Iris pigment epithelial cell (primary cell): ENCODE measurements around the gene TSPAN10.
A peak's percentile ranks its signal among the peaks of the same experiment; 100 is the strongest.
"Not testable (repeated sequence)": the region's sequence is repeated elsewhere in the genome, so short reads cannot be mapped to it uniquely, and the experiment has no call there.

ENCODE experiments used
- DNase-seq: peaks from one replicate; pipeline ENCODE4 v3.0.0-alpha.2; 2011; ENCODE audit warnings: low read depth

TSPAN10 gene

DNA sequence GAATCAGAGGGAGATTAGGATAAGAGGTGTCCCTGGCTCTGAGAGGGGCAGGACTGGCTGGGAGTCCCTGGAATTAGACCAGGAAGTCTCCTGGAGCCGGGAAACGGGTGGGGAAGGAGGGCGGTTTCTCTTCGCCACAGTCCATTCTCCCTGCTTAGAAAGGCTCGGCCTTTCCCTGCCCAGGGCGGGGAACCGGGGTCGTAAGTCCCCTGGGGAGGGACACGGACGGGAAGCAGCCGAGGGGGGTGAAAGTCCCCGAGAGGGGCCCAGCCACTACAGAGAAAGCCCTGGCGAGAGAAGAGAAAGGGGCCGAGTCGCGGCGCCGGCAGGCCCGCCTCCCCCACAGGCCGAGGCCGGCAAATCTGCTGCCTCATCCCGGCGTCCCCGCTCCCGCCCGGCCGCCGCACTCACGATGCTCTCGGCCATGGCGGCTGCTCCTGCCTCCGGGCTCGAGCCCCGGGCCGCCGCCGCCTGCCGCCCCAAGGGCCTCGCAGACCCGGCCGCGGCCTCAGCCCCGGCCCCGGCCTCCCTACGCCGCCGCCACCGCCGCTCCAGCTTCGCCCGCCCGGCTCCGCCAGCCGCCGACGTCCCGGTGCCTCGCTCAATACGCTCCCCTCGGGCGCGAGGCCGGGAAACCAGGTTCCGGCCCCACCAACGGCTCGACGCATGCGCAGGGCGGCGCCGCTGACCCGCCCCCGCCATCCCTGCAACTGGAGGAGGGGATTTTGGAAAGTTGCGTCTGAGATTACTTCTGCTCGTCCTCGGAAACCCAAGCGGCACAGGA lies at the start of gene TSPAN10, which contains the start of gene NPLOC4:
Gene TSPAN10, plus strand, starts transcription at position 692 of the 784 bp plus-strand sequence. CDS start 5,217 bp downstream, outside the sequence.
Gene NPLOC4, minus strand, starts transcription at position 608 of the 784 bp plus-strand sequence. Its CDS starts 182 bp downstream, at position 426.
- peak; percentile 78 for DNase-seq

DNA sequence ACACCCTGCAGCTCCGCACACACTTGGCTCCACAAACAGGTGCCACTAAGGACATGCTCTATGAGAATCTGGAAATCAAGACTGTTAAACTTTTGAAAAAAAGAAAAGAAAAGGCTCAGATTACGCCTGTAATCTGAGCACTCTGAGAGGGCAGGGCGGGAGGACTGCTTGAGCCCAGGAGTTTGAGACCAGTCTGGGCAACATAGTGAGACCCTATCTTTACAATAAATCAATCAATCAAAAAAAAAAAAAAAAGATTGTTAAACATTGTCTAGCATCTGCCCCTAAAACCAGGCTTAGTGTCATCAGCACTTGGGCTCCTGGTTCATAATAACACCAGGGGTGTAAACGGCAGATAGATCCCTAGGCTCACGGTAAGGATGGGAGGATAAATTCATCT lies 47.4 kb upstream of the TSPAN10 start:
- no peak for DNase-seq

DNA sequence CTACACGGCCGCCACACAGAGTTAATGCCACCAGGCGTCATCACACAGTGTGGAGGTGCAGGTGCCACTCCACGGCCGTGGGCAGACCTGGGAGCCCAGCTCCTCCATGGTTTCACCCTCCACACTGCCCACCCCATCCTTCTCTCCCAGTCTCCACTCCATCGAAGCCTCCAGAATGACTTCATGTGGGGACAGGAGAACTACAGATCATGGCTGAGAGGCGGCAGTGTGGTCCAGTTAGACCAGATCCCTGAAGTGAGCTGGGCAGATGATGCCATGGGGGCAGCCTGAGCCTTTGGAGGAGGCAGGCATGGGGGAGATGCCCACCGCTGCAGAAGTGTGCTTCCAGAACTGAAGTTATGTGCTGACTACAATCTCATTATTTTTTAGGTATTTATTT lies 46.9 kb upstream of the TSPAN10 start:
- DNase-seq, result no peak

DNA sequence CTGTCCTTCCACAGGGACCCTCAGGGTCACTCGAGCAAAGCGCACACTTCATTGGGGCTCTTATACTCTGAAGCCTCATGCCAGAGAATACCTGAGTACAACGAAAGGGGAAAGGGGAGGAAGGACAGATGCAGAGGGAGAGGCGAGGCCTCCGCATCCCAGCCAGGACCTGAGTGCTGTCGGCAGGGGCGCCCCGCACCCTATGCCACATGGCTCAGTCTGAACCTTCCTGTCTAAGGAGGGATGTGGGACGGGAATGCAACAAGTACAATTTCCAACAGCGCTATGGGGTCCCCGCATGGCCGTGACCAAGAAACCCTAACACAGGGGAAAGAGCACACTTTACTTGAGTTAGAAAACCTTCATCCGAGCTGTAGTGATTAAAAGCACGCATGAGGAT lies 45.0 kb upstream of the TSPAN10 start:
- DNase-seq, result no peak

DNA sequence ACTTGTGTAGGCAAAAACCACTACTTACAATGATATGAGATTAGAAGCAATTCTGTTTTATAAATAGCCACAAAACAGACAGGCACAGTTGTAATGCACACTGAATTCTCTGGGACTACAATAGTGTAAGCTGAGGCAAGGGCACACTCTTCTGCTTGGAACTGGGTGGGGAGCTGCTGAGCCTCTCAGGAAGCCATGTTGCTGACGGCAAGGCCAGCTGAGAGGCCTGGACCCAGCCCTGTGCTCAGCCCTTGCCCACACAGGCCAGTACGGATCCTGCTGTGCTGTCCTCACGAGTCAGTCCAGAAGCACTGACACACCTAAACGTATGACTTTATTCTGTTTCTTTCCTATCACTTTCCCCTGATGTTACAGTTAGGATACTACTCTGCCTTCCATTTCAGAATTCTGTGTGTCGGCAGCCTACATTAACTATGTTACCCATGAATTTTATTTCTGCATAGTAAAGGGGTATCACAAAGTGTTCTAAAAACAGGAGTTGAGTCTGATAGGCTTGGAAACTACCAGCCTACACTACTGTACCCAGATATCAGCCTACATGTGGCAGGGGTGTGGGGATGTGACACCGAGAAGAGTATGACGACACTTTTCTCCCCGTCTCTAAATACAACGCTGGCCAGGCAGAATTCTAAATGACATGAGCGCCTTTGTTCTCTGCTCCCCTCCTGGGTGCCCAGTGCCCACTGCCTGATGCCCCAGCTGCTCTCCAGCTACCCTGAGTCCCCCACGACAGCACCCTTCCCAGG lies 43.7 kb upstream of the TSPAN10 start:
- no peak for DNase-seq

DNA sequence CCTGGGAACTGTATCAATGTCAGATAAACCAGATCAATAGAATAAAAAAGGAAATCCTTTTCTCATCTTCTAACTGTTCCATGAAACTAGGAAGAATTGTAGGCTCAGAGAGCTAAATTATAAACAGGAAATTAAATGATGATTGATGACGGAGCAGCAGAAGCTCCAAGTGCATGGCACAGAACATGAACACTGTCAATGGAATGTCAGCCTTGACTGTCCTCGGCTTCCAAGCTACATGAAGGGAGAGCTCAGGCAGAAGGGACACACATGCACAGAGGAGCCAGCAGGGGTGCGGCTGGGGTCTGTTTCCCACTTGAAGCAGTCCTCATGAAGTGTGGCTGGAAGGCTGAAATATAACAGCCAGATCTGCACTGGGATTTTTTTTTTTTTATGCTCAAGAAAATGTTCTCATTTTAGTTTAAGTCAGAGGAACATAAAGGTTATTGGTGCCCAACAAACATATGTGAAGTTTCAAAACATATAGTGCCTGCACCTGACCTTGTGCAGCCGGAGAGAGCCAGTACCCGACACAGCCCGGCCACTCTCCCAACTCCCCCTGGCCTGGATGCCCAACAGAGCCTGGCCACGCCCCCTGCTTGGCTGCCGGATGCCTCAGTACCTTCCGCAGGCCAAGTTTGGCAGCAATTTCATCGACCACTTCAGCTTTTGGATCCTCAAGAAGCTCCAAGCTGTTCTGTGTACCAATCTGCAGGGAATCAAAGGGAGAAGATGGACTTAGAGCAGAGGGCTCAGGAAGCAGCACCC lies 37.1 kb upstream of the TSPAN10 start:
- DNase-seq, result peak; percentile 83

DNA sequence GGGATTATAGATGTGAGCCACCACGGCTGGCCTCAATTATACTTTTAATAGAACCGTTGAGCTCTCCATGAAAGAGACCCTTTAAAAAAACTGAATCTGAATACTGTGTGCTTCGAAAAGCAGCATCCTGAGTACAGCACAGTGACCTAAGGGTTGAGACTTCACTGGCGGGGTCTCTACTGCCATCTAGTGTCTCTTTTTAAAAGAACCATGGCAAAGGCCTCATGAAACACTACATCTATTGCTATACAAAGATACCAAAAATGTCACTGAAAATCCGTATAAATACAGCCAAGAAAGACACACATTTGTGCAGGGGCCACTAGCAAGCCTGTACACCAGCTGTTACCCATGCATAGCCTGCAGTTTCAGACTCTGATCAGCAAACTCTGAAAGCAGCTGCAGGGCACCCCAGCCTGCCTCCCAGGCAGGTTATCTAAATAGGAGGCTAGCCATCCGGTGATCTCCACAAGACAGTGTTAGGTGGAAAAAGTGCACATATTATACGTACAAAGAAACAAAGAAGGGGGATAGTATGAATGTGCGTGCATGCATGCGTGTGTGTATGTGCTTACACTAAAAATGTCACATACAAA lies 35.4 kb upstream of the TSPAN10 start:
- peak; percentile 73 for DNase-seq

DNA sequence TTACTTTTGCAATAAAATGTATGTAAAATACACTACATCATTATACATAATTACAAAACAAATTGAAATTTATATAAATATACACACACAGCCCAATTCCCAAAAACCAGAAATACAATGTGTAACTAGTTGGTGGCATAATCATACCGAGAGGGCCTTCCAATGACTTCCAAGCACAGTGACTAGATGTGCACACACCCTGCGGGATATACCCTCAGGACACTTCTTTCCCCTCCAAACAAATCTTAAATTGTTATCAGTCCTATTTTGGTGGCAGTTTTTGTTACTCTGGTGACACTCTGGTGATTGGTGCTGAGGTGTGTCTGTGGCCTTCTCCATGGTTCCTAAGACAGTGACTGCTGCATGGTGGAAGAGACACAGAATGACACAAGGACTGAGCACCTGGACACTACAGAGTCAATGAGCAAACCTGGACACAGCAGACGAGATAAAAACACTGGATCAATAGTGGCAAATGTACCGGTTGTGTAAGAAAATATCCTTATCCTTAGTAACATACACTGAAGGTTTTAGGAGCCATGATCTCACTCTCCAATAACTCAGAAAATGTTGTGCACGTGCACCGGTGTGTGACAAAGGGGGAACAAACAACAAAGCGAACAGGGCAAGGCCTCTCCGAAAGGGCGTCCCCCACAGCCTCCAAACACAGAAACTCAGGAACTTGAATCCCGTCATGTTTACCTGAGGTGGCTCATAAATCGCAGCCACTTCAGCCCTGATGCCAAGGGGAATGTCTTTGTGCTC lies 33.0 kb upstream of the TSPAN10 start:
- DNase-seq, result no peak

DNA sequence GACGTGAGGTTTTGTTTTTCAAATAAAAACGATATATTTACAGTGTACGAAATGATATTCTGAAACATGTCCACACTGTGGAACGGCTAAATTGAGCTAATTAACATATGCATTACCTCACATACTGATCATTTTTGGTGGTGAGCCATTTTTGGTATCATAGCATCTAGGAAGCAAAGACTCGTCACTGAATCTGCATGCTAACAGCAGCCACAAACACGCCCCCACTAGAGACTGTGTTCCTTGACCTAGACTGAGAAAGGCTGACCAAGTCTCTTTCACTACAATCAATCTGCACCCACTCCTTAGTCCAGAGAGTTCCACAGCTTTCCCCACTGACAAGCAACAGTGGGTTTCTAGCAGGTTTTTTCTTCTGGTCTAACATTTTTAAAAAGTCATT lies 29.6 kb upstream of the TSPAN10 start:
- DNase-seq, result peak; percentile 42

DNA sequence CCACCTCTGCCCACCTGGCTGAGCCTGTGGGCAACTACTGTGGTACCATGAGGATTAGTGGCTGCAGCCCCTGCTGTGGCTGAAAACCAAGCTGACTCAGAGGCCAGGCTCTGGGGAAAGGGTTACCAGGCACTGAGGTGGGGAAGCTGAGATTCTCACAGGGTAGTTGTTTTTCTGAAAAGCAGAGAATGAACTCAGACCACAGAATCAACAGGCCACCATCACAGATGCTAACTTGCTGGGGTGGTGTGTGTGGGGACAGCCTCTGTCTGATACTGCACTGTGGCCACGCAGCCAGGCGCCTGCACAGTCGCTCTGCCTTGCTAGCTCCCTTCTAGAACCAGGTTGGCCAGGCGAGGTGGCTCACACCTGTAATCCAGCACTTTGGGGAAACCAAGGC lies 28.9 kb upstream of the TSPAN10 start:
- peak; percentile 50 for DNase-seq

DNA sequence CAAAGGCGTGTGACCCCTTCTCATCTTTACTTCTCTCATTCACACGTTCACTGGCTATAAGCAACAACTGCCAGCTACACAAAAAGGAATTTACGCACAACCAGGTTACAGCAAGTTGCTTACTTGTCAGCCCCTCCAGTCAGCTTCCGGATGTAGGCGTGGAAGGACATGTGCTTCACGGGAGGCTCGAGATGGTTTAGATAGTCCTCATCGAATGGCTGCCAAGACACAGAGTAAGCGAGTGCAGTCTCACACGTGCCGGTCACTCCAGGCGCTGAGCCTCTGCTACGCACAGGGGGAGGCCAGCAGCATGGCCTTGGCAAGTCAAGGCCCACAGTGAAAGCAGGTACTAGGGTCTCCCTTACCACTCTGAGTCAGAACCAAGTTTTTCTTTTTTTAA lies 28.4 kb upstream of the TSPAN10 start:
- DNase-seq, result no peak

DNA sequence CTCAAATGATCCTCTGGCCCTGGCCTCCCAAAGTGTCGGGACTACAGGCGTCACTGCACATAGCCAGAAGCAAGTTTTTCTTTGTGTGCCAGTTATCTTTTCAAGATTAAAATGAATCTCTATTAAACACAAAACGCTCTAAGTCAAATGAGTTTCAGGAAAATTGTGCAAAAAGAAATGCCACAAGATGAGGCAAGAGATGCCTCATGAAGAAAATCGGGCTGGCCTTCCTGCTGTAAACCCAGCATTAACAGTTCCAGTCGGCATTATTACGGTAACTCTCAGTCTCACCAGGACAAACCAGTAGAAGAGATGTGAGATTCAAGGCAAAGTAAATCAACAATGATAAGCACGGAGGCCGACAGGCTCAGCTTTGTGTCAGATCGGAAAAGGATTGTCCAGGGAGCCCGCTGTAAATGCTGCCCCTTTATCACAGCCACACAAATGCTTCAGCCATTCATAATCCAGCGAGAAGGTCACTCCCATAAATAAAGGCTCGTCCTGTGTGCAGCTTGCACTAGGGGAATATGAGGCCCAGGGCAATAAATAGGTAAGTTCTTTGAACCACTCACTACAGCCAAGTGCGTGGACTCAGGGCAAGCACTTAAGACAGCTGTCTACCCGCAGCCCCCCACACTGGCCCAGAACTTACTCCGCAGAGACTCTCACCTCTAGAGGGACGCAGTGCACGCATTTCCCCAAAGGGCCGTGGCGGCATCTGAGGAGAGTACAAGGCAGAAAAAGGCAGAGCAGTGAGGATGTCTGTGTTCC lies 27.3 kb upstream of the TSPAN10 start:
- DNase-seq, result no peak

DNA sequence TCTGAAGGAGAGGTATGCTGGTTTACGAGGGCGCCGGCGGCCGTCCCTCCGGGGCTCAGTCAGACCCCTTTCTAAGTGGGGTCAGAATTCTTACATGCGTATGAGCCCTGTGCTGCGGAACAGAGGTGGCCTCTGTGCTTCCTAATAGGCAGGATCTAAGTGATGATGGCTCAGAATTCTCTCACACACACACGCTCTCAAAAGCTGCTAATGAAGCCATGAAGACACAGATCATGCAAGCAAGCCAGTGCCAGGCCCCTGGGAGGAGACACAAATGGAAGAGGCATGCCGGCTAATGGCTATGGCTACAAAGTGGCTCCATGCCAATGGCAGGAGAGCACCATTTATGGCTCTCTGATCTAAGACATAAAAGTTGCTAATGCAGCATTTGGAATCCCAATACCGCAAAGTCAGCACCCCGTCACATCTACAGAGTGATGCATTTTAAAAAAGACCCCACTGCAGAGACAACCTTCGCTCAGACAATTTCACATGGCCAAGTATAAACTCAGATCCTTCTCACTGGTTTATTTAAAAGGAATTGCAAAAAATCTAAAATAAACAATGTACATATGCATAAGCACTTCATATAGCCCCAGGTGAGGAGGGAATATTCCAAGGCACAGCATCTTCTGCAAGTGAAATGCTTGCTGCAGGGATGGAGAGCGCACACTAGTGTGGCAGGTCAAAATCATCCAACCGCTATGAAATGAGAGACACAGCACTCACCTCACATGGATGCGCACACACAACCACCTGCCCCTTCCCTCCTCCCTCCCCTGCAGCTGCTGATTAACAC lies 24.6 kb upstream of the TSPAN10 start:
- no peak for DNase-seq

DNA sequence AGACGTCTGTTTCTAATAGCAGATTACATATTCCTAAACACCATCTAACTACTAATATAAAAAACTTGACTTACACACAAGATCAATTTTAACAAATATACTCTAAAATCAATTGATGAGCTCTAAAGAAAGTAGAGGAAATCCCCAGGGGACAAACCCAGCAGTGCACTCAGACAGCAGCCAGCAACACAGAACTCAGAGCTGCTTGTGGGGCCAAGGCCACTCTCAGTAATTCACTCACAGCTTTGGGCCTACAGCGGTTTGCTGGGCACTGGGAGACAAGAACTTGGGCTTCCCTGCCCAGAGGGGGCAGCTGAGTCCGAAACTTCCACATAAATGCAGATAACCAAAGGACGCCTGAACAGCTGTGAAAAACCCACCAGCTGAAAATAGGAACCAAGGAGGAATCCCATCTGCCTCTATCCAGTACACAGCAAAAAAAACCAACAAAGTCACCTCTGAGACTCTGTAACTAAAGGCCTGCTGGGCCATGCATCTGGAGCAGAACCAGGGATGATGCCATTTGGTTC lies 21.5 kb upstream of the TSPAN10 start:
- DNase-seq, result no peak

DNA sequence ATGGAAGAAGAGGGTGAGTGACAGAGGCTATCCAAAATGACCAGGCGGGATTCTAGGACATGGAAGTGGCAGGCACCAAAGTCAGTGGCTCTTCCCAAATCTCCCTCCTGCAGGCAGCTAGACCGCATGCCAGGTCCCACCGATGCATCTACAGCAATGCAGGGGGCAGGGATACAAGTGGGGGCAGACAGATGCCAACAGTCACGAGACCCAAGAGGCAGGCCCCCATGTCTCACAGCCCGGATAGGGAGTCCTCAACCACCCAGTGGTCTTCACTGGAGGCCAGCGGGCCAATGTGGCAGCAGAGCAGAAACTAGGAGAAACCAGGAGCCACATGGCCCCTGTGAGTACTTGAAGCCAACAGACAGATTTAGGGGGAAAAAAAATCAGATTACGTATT lies 20.1 kb upstream of the TSPAN10 start:
- DNase-seq, result no peak

DNA sequence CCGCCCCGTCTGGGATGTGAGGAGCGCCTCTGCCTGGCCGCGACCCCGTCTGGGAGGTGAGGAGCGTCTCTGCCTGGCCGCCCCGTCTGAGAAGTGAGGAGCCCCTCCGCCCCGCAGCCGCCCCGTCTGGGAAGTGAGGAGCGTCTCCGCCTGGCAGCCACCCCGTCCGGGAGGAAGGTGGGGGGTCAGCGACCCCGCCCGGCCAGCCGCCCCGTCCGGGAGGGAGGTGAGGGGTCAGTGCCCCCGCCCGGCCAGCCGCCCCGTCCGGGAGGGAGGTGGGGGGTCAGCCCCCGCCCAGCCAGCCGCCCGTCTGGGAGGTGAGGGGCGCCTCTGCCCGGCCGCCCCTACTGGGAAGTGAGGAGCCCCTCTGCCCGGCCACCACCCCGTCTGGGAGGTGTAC lies 18.7 kb upstream of the TSPAN10 start:
- DNase-seq, result not testable (repeated sequence)

DNA sequence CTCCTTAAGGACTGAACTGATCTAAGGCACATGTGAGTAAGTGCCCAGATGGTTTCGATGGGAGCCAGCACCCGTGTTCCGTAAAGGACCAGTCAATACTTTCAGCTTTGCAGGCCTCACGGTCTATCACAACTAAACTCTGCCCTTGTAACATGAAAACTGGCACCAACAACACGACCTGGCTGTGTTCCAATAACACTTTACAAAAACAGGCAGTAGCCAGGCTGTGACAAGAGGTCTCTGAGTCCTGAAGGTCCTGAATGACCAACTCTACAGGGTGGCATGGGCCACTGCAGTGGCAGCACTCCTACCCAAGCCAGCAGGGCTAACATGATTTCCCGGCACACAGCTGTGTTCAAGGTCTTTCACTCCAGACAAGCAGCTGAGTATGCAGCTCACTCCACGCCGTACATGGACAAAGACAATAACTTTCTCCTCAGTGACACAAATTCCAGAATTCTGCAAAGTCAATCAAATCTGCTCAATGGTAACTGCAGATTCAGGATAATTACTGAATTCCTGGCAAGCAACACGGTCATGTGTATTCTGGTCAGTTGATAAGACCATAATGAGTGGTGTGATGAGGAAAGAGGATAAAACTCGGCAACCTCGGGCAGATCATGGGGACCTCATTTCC lies 15.4 kb upstream of the TSPAN10 start:
- DNase-seq, result no peak

DNA sequence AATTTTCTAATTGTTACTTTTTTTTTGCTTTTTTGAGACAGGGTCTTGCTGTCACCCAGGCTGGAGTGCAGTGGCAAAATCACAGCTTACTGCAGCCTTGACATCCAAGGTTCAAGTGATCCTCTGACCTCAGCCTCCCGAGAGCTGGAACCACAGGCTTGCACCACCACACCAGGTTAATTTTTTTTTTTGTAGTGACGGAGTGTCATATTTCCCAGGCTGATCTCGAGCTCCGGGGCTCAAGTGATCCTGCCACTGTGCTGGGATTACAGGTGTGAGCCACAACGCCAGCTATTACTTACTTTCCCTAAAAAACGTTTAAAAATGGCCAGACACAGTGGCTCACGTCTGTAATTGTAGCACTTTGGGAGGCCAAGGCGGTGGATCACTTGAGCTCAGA lies 6.7 kb upstream of the TSPAN10 start:
- no peak for DNase-seq

DNA sequence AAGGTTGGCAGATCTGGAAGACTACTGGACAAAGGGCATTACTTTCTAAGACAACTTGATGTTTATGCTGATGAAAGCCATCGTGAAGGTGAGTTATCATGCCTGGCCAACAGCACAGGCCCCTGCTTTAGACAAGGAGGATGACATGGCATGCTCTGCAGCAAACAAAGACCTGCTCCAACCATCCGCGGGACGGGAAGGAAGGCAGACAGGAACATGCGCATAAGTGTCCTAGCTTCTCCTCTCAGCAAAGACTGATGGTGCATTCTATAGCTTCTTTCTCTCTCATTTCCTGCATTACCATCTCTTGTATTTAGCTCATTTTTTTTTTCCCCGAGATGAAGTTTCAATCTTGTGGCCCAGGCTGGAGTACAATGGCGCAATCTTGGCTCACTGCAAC lies 5.5 kb upstream of the TSPAN10 start:
- DNase-seq, result no peak
